CD14-positive monocyte (primary cell): ENCODE data around the gene SDR42E1. TPM values are rescaled to one million over a fixed set of nuclear protein-coding genes. Genes with fewer than 3 reads are reported as not detected.

Experiments
- DNase-seq, 3 donors: peaks; one replicate each; pipeline ENCODE4 v3.0.0-alpha.2; 2011 to 2022
- H2AFZ ChIP-seq: 2 replicates; pipeline ENCODE4 v1.6.0; 2012; ENCODE audit warnings: mild to moderate bottlenecking, low read depth, low read length, inconsistent platforms; ENCODE audit not compliant: insufficient read depth, poor library complexity, severe bottlenecking
- H3K27ac ChIP-seq, 2 donors: 1 replicate in 1 of 2; 2 replicates in 1 of 2; pipeline ENCODE4 v1.5.1; 2012 to 2013; ENCODE audit warnings: low read length in 2 of 2, control low read depth in 1 of 2, inconsistent platforms in 1 of 2, low read depth in 1 of 2, mild to moderate bottlenecking in 1 of 2
- H3K27me3 ChIP-seq, 2 donors: one replicate each; pipeline versions ENCODE4 v1.6.0 to v1.6.1; 2011 to 2013; ENCODE audit warnings: low read length in 2 of 2; ENCODE audit not compliant: control insufficient read depth in 2 of 2, insufficient read depth in 2 of 2
- H3K36me3 ChIP-seq, 2 donors: replicated peaks in 1 of 2; 1 replicate in 1 of 2; 2 replicates in 1 of 2; pipeline versions ENCODE4 v1.5.1 to v1.6.1; 2012 to 2013; ENCODE audit warnings: low read length in 2 of 2, control low read depth in 1 of 2, inconsistent platforms in 1 of 2, mild to moderate bottlenecking in 1 of 2; ENCODE audit not compliant: insufficient read depth in 2 of 2, control insufficient read depth in 1 of 2
- H3K4me1 ChIP-seq, 2 donors: 1 replicate in 1 of 2; 2 replicates in 1 of 2; pipeline versions ENCODE4 v1.5.1 to v1.6.1; 2012 to 2013; ENCODE audit warnings: low read length in 2 of 2, control low read depth in 1 of 2, inconsistent platforms in 1 of 2, mild to moderate bottlenecking in 1 of 2, moderate library complexity in 1 of 2; ENCODE audit not compliant: insufficient read depth in 2 of 2, control insufficient read depth in 1 of 2
- H3K4me2 ChIP-seq: replicated peaks from 2 replicates; pipeline ENCODE3; 2012; ENCODE audit warnings: low read length, moderate library complexity, mild to moderate bottlenecking; ENCODE audit not compliant: poor library complexity, severe bottlenecking; ENCODE audit errors: extremely low read depth
- H3K4me3 ChIP-seq, 3 experiments: fragments of 200-600 bp in 1 of 3; sonication (generic) in 1 of 3; replicated peaks in 1 of 3; 1 replicate in 2 of 3; 2 replicates in 1 of 3; pipeline ENCODE4 v1.5.1; 2011 to 2013; ENCODE audit warnings: low read length in 3 of 3, mild to moderate bottlenecking in 3 of 3, control low read depth in 2 of 3, low read depth in 2 of 3, inconsistent platforms in 1 of 3, moderate library complexity in 1 of 3
- H3K79me2 ChIP-seq: 2 replicates; pipeline ENCODE4 v1.6.0; 2012; ENCODE audit warnings: mild to moderate bottlenecking, control low read depth, inconsistent platforms, low read length, moderate library complexity; ENCODE audit not compliant: insufficient read depth
- H3K9ac ChIP-seq: 2 replicates; pipeline ENCODE4 v1.6.0; 2017; ENCODE audit warnings: low read length, mild to moderate bottlenecking; ENCODE audit not compliant: insufficient read depth, poor library complexity, severe bottlenecking
- H3K9me3 ChIP-seq, 2 donors: replicated peaks in 1 of 2; 1 replicate in 1 of 2; 2 replicates in 1 of 2; pipeline versions ENCODE4 v1.5.1 to v1.6.1; 2012 to 2013; ENCODE audit warnings: low read length in 2 of 2, control low read depth in 1 of 2; ENCODE audit not compliant: control insufficient read depth in 1 of 2, insufficient read depth in 1 of 2
- H4K20me1 ChIP-seq: 2 replicates; pipeline ENCODE4 v1.6.0; 2012; ENCODE audit warnings: mild to moderate bottlenecking, low read length, control low read depth, moderate library complexity; ENCODE audit not compliant: insufficient read depth
- H3K27ac Mint-ChIP-seq, 7 donors: one replicate each; pipeline ENCODE4 v1.8.0; 2020; ENCODE audit warnings: mild to moderate bottlenecking in 7 of 7, mixed read lengths in 7 of 7, moderate library complexity in 6 of 7, inconsistent platforms in 2 of 7
- H3K27me3 Mint-ChIP-seq, 3 donors: one replicate each; pipeline ENCODE4 v1.8.0; 2021 to 2022; ENCODE audit warnings: low read depth in 3 of 3, mild to moderate bottlenecking in 3 of 3, mixed read lengths in 3 of 3, moderate library complexity in 3 of 3, inconsistent platforms in 1 of 3
- H3K36me3 Mint-ChIP-seq, 2 donors: one replicate each; pipeline ENCODE4 v1.8.0; 2020; ENCODE audit warnings: mixed read lengths in 2 of 2, inconsistent platforms in 1 of 2, mild to moderate bottlenecking in 1 of 2
- H3K4me1 Mint-ChIP-seq: one replicate; pipeline ENCODE4 v1.8.0; 2020; ENCODE audit warnings: mild to moderate bottlenecking, mixed read lengths
- H3K4me3 Mint-ChIP-seq, 2 donors: one replicate each; pipeline ENCODE4 v1.8.0; 2020; ENCODE audit warnings: mild to moderate bottlenecking in 2 of 2, mixed read lengths in 2 of 2, moderate library complexity in 1 of 2
- H3K9me3 Mint-ChIP-seq, 7 donors: one replicate each; pipeline ENCODE4 v1.8.0; 2020 to 2022; ENCODE audit warnings: mixed read lengths in 7 of 7, mild to moderate bottlenecking in 6 of 7, moderate library complexity in 6 of 7, inconsistent platforms in 2 of 7
- CTCF ChIP-seq: fragments of 200-600 bp; IDR thresholded peaks from one replicate; pipeline ENCODE4 v1.8.0; 2022; ENCODE audit warnings: antibody characterized with exemption, mild to moderate bottlenecking
- WGBS: methylation state at CpG from one replicate; pipeline ENCODE4 v1.1.5; 2013; ENCODE audit warnings: missing lambda C conversion rate; ENCODE audit not compliant: insufficient coverage; 5-methylcytosine and 5-hydroxymethylcytosine counted together
- intact Hi-C, 2 donors: fragments of 100-400 bp; cut with micrococcal nuclease; formaldehyde crosslinking; loops; one replicate each; pipeline versions ENCODE4 v1.15.0 to v1.15.1; 2023
- polyA plus RNA-seq, 3 donors: library from polyadenylated mRNA; depleted of rRNA in 1 of 3; unstranded in 2 of 3; stranded (reverse) in 1 of 3; fragments of 300-500 nt in 2 of 3; fragments of >200 nt in 1 of 3; fragmentation: Illumina TruSeq in 2 of 3; gene quantifications; 1 replicate in 2 of 3; 2 replicates in 1 of 3; pipeline ENCODE4 v1.2.3, GENCODE V29; 2012 to 2021

The SDR42E1 gene
- polyA plus RNA-seq, 3 donors = under 0.01 TPM; not detected in 2

DNA sequence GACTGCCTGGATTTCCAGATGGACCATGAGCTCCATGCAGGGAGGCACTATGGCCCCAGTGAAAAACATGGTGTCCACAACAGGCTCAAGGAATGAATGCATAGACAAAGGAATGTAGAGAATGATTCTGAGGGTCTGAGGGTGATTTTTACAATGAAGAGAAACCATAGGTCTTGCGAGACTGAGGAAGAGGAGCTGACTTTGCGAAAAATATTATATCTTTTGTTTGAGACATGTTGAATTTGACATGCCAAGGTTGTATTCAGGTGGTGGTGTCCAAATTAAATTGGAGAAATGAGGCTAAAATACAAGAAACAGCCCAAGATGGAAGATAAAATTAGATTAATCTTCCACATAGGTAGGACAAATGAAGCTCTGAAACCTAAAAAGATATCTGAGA lies 36.5 kb upstream of the SDR42E1 start:
- Mint-ChIP-seq H3K4me1 (no peaks in the 10 kb centered on the region), H3K27me3 (peaks cover 2 to 12% (median 9%) of the 10 kb centered on the region in 3 donors), H3K9me3 (peaks cover 0 to 1% (median 0%) of the 10 kb centered on the region in 7 donors), H3K27ac (no peak overlapping the region), H3K4me3 (no peak overlapping the region), H3K36me3 (no peaks in the 10 kb centered on the region)
- Histone ChIP-seq H3K9me3 (no peaks in the 10 kb centered on the region), H3K4me2 (no peak overlapping the region), H3K79me2 (no peaks in the 10 kb centered on the region), H3K36me3 (no peaks in the 10 kb centered on the region), H3K27me3 (peaks cover 2 to 4% of the 10 kb centered on the region in 2 donors), H2AFZ (no peak overlapping the region), H3K9ac (no peak overlapping the region), H3K27ac (no peak overlapping the region), H4K20me1 (no peaks in the 10 kb centered on the region), H3K4me1 (no peaks in the 10 kb centered on the region), H3K4me3 (no peak overlapping the region)
- no peak for TF ChIP-seq CTCF
- 100% methylated on average over 2 of the region's 2 CpGs for WGBS
- intact Hi-C loops = no loop called here
- DNase-seq = no peak

GRCh38 chr16:82047374-82047773 lies 36.1 kb upstream of the SDR42E1 start:
- Histone ChIP-seq H4K20me1 (no peaks in the 10 kb centered on the region), H3K27ac (no peak overlapping the region), H3K27me3 (peaks cover 2 to 4% of the 10 kb centered on the region in 2 donors), H2AFZ (no peak overlapping the region), H3K9me3 (no peaks in the 10 kb centered on the region), H3K4me2 (no peak overlapping the region), H3K36me3 (no peaks in the 10 kb centered on the region), H3K4me3 (no peak overlapping the region), H3K4me1 (no peaks in the 10 kb centered on the region), H3K9ac (no peak overlapping the region), H3K79me2 (no peaks in the 10 kb centered on the region)
- Mint-ChIP-seq H3K27me3 (peaks cover 2 to 12% (median 9%) of the 10 kb centered on the region in 3 donors), H3K4me3 (no peak overlapping the region), H3K36me3 (no peaks in the 10 kb centered on the region), H3K9me3 (peaks cover 0 to 1% (median 0%) of the 10 kb centered on the region in 7 donors), H3K4me1 (no peaks in the 10 kb centered on the region), H3K27ac (no peak overlapping the region)
- no peak for DNase-seq
- intact Hi-C loops = no loop called here
- WGBS = 100% methylated on average over 1 of the region's 2 CpGs
- TF ChIP-seq CTCF = no peak
